Measurements from ENCODE around the gene MMP10. TPM values are rescaled to one million over a fixed set of nuclear protein-coding genes. Genes with fewer than 3 reads are reported as not detected.

MMP10 gene
- polyA plus RNA-seq (ENCODE audit: insufficient read length), result not detected
- long read RNA-seq, donor 1, result 0 reads
- long read RNA-seq, donor 2, result 0 reads
- long read RNA-seq, donor 3, result 0 reads
- long read RNA-seq, donor 4, result 0 reads
- long read RNA-seq, donor 5, result 0 reads
- long read RNA-seq, donor 6, result 0 reads
- long read RNA-seq, donor 7, result 0 reads
- long read RNA-seq, donor 8, result 0 reads

DNA sequence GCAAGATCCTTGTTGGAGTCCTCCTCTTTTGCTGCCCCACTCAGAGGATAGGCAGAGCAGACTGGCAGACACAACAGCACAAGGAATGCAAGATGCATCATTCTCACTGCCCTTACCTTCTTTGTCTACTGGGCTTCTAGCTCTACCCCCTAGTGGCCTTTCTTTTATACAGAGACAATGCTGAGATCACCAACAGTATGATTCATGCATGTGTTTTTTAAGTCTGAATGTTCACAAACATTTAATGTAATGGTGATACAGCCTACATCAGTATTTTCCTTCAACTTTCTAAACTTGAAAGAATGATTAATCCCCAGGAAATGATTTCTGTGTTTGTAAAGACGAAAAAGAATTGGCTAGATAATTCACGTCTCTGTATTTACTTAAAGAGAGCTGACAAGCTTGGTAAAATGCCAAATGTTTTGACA, at the start of gene MMP10:
Gene MMP10 (minus strand): TSS at position 138 of the 428 bp plus-strand sequence. CDS start 37 bp downstream, at position 101.
- DNase-seq, result no peak

DNA sequence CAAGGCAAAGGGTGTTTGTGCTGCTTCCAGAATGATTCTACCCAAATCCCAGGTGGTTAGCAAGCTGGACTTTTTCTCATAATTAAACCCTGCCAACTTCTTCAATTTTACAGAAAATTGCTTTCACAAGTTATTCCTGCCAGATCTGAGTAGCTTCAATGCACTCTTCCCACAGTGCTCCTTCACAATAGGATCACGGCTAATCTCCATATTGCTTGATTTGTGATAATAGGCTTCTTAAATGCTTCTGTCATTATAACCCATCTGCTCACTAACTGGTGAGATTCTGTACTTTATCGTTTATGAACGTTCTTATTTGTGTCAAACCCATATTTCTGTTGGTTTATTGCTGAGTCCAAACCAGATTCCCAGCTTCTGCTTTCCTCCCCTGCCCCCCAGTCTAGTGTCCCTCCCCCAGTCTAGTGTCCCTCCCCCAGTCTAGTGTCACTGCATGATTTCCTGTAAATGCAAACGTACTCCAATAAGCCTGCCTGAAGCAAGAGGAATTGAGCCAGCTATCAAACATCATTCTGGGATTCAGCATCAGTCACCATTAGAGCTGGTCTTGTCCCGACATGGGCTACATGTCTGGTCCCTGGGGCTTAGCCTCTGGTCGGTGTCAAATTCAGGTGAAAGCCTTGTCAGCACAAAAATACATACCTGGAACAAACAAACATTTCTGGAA, 49.0 kb upstream of the MMP10 start:
- no peak for DNase-seq

DNA sequence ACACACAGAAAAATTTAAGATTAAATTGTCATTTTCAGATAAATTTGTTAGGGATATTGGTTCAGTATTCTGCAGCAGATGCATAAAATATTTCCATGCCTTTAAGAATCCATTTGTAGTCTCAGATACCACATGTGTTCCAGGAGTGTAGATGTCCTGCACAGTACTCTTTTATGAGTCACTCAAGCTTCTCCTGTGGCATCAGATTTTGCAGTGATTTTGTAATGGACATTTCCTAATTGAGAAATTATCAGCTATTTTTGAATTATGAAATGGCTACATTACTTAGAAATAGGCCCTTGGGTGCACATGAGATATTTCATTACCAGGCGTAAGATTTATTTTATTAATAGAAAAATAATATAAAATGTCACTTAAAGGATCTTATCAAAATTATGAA, 44.1 kb upstream of the MMP10 start:
- no peak for DNase-seq

DNA sequence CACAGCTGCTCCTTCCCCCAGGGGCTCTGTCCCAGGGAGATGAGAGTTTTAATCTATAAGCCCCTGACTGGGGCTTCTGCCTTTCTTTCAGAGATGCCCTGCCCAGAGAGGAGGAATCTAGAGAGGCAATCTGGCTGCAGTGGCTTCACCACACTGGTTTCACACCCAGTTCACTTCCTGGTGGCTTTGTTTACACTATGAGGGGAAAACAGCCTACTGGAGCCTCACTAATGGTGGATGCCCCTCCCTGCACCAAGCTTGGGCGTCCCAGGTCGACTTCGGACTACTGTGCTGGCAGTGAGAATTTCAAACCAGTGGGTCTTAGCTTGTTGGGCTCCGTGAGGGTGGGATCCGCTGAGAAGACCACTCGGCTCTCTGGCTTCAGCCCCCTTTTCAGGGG, 39.1 kb upstream of the MMP10 start:
- no peak for DNase-seq

DNA sequence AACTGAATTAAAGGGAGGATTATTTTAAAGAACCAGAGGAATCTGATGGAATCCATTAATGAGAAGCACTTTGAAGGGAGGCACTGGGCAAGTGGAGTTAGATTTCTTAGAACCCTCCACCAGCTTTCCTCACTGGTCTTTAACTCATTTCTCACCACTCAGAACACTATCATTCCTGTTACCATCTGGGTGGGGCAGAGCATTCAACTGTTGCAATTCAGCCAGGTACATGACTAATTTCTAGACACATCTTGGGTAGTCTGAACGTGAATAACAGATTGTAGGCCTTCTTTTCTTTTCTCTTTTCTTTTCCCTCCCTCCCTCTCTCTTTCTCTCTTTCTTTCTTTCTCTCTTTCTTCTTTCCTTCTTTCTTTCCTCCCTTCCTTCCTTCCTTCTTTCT, 33.1 kb upstream of the MMP10 start:
- DNase-seq, result no peak

DNA sequence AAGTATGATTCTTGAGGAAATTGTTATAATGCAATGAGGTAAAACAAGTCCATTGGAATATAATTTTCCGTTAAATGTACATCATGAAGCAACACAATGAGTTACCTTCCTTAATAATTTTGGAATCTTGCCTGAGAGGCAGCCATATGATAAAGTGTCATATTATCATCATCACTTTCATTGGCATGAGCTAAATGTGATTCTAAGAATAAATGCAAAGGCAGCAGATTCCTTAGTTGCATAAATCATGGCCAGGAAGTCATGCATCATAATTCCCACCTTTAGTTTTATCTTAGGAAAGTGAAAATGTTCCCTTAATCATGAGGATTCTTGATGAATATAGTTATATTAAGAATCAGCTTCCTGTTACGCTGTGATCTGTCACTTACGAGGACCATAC, 31.8 kb upstream of the MMP10 start:
- DNase-seq, result no peak

DNA sequence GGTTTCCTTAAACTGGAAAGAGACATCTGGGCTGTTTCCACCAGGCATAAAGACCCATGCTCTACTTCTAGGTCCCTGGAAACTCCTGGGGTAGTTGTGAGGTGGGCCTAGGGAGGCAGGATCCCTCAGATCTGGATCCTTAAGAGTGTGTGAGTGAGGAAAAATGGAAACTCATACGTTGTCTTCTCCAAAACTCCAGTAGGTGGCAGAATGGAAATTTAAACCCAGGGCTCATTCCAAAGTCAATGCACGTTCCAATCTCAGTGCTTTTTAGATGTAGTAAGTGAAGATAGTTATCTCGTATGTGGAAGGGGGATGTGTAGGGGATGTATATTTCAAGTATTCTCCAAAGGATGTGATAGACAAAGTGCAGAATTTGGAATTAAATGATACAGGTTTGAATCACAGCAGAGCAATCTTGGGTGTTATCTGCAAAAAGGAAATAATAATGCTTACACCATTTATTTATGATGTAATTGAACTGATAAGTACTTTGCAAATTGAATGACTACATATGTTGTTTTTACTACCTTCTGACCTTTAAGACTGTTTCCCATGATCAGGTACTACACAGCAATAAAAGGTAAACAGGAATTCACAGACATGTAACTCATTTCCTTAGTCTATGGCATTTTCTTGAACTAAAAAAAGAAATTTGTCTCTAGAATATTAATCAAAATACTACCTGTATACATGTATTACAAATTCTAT, 30.7 kb upstream of the MMP10 start:
- peak; percentile 27 for DNase-seq

DNA sequence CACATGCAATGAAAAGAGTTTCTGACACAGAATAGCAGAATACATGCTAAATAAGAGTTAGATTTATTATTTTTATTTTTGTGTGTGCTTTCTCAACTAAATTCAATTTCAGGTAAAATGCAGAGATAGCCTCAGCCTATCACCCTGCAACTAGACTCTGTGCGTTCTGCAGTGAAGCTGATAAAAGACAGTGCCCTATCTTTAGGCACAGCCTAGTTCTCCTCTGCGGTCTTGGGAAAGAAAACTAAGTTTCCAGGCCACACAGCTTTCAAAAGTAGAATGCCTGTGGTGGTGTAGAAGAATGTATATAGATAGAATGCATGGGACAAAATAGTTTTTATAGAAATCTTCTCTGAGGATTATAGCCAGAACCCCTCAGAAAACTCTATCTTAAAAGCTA, 29.5 kb upstream of the MMP10 start:
- DNase-seq, result no peak

DNA sequence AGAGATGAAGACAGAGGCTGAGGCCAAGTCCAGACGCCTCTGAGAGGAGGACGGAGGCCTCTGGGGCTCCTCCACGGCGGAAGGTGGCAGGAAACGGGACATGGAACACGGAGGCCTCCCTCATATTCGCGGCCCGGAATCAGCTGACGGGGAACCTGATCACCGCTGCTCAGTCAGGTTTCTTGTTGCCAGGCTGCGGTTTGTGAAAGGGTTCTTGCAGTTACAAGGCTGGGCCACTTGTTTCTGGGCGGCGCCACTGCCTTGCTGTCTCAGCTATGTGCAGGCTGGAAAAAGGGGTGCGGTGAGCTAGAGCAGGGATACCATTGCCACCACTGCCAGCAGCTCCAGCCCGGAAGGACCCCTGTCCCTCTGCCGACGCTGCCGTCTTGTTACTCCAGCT, 27.5 kb upstream of the MMP10 start:
- DNase-seq, result no peak

DNA sequence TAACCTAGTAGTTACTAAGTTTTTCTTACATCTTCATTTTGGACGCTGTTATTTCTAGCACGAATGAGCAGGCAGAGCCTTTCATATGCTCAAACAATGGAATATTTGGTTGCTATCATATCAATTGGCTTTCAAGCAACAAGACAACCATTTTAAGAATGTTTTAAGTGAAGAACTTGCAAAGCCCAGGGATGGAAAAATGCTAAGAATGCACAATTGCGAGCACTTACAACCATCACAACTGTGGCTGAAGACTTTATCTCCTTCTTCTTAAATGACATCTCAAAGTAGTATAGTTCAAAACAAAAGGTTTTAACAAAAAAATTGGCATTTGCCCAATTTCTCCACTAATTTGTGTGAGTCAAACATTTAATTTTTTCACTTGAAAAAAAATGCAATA, 25.9 kb upstream of the MMP10 start:
- no peak for DNase-seq

DNA sequence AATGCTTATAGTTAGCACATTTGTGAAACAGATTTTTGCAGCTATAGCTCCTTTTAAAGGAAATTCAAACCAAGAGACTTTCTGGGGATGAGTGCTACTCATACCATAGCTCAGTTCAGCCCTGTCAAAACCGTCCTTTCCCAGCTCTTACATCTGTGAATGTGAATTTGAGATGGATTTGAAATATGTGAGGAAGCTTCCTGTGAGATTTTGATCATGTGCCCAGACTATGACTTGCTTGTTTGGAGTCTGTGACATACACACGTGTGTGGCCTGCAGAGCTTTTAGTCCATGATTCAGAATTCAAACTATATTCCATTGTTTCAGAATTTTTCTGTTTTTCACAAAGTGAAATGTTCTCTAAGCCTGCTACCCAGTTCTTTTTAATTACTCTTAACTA, 21.9 kb upstream of the MMP10 start:
- no peak for DNase-seq

DNA sequence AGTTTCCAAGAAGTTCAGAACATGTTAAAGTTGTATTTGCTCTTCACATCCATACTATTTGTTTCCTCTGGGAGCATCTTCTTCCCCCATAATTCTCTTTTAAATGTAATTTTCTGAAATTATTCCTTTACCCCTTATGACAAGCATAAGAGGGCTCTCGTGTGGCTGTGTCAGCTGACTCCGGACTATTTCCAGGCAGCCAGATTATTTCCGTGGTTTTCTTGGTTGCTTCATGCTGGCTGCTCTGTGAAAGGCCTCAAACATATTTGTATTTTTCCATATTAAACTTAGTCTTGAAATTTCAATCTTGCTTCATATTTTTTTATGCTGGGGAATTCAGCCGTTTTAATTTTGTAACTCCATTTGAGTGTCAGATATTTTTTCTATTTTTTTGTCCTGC, 20.3 kb upstream of the MMP10 start:
- DNase-seq, result no peak

DNA sequence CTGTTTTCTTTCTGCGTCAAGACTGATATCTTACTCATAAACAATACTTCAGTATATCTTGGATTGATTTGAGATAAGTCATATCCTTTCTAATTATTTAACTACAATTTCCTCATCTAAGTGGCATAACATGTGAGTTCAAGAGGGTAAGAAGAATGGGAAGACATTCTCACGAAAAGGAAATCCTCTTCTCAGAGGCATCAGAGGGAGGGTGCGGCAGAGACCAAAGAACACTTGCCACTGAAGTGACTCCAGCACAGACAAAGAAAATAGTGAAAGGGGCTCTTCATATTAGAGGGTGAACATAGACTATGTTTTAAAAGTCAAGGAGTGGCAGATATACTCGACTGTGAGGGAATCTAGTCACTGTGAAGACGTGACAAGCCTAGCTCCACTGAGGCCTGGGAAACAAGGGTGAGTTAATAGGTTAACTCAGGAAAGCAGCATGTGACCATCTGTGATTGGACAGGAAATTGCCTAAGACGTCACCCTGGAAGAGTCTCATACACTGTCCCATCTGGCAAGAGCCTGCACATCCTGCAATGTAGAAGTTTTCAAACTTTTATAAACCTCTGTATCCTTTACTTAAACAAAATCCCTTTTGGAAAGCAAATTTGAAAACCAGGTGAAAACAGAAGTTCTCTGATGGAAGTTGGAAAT, 19.4 kb upstream of the MMP10 start:
- DNase-seq, result no peak

DNA sequence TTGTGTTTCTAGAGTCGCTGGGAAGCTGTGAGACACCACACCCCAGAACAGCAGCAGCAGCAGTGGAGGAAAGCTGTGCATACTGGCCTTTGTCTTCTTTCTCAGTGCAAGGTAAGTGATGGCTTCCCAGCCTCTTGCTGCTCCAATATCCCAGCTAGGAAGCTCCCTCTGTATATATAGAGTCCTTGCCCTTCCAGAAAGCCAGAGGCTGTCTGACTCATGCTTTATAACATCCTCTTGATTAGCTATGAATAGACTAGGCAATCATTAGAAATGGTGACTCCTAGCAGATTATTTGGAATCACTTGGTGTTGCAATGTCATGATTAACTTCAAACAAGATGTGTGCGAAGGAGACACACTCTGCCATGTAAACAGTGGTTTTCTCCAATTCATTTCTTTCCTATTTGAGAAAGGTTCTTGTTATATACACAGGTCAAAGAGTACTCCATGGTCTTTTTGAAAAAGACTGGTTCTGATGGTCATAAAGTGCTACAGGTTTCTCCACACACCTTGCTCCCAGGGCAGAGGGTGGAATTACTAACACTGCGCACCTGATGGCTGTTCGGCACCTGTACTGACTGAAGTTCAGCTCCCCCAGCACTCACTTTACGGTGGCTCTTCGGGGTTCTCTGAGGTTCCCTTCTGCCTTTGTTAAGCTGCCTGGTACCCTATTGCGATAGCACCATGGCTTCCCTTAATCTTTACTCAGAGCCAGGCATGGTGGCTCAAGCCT, 17.8 kb upstream of the MMP10 start, which contains the start of gene MMP1:
Gene MMP1 (minus strand): TSS at position 149 of the 735 bp plus-strand sequence. CDS start 68 bp downstream, at position 81.
- no peak for DNase-seq

DNA sequence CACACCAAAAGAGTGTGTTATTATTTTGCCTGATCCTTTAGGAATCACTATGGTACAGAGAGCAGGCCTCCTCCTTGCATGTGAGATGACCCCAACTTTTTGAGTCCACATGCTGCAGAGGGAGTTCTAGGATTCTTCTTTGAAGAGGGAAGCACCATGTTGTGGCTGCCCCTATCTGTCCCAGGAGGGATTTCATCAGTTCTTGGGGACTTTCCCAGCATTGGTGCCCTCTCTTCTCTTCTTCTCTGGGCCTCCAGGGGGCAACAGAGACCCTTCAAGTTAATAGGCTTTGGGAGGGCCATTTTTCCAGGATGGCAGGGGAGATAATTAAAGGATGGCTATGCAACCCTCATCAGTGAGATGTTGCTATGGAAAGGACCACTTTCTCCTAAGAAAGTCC, 14.0 kb upstream of the MMP10 start:
- no peak for DNase-seq

DNA sequence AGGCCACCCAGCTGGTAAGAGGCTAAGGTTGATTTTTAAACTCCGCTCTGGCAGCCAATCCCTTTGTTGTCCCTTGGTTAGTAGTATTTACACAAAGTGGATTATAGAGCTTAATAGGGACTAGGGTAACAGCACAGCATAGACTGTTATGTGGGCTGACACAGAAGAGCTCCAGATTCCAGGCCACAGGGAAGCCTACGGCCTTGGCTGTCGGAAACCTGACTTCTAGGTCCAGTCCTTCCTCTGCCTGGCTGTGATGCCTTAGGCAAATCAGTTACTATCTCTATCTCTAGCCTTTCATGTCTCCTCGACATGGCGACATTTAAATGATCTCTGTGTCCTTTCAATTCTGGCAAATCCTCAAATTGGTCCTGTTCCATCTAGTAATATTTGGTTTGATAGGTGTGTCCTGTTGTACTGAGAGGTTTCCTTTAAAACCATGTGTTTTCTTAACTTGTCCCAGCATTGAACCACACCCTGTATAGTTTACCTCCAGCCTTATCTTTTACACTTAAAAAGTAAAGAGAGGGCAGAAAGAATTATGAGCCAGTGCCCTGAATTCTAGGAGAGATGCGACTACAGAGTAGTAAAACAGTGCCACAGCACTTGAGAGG, 13.4 kb upstream of the MMP10 start:
- no peak for DNase-seq

DNA sequence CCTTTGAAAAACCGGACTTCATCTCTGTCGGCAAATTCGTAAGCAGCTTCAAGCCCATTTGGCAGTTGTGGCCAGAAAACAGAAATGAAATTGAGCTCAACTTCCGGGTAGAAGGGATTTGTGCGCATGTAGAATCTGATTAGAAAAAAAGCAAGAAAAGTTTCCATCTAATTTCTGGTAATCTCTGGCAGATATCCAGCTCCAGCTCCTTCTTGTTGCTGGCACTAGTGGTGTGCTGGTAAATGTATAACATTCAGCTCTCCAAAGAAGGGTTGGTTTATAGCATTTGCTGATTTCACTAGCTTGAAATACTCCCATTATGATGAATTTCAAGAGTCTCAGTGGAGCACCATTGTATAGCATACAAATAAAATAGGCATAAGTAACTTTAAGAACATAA, 12.2 kb upstream of the MMP10 start:
- no peak for DNase-seq

DNA sequence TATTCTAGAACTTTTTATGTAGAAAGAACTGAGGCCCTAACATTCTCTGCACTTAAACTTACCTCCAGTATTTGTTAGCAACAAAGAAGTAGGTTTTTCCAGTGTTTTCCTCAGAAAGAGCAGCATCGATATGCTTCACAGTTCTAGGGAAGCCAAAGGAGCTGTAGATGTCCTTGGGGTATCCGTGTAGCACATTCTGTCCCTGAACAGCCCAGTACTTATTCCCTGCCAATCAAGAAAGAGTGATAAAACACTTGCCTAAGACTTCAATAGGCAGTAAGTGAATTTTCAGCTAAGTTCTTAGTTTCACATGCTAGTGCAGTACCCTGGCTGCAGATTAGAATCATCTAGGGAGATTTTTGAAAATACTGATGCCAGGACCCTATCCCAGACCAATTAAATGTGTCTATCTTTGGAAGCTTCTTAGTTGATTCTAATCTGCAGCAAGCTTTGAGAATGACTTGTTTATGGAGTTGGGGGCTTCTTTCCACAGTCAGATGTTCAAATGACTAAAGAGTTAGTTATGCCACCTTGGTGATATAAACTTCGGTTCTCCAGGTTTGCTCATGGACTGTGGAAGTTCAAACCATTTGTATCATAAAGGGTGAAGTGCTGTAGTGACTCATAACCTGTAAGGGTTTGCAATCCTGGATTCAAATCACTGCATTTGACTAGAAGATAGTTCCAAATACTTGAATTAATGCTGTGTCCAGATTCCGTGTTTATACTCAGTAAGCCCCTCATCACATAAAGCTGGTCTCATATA, 11.0 kb upstream of the MMP10 start:
- no peak for DNase-seq

DNA sequence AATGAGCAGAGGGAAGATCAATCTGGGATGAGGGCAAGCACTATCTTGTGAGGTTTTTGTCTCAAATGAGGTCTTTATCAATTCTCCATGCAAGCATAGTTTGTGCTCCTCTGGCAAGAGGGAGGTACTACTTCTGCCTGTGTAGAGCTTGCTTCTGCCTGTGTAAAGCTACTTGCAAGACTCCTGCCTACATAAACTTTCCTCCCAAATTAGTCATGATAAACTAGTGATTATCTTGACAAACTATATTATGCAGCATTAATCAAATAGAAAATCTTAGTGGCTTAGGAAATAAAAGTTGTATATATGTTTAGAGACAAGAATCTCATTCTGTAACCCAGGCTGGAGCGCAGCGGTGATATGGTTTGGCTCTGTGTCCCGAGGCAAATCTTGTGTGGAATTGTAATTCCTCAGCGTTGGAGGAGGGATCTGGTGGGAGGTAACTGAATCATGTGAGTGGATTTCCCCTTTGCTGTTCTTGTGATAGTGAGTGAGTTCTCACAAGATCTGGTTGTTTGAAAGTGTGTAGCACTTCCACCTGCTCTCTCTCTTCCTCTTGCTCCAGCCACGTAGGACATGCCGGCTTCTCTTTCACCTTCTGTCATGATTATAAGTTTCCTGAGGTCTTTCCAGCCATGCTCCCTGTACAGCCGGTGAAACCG, 8.0 kb upstream of the MMP10 start:
- no peak for DNase-seq

DNA sequence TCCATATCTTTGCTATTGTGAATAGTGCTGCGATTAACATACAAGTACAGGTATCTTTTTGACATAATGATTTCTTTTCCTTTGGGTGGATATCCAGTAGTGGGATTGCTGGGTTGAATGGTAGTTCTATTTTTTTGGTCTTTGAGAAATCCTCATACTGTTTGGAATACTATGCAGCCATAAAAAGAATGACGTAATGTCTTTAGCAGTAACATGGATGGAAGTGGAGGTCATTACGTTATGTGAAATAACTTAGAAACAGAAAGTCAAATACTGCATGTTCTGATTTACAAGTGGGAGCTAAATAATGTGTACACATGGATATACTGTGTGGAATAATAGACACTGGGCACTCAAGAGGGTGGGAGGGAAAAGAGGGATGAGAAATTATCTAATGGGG, 4.0 kb upstream of the MMP10 start:
- DNase-seq, result no peak
